Body of pancreas (tissue), 4 donors: ENCODE measurements around the gene OCRL.

ENCODE experiments used
- POLR2A ChIP-seq, 3 donors: fragments of 450-650 bp; IDR thresholded peaks; one replicate each; pipeline ENCODE4 v1.6.1; 2016; ENCODE audit warnings: antibody characterized with exemption in 3 of 3, mild to moderate bottlenecking in 2 of 3
- TF ChIP-seq, protein P1 (sequence below), 7 experiments: fragments of 450-650 bp in 4 of 7; fragments of 200-600 bp in 3 of 7; sonication (generic) in 3 of 7; IDR thresholded peaks; one replicate each; pipeline ENCODE4 v1.5.1; 2016 to 2019; ENCODE audit warnings: antibody characterized with exemption in 7 of 7

DNA sequence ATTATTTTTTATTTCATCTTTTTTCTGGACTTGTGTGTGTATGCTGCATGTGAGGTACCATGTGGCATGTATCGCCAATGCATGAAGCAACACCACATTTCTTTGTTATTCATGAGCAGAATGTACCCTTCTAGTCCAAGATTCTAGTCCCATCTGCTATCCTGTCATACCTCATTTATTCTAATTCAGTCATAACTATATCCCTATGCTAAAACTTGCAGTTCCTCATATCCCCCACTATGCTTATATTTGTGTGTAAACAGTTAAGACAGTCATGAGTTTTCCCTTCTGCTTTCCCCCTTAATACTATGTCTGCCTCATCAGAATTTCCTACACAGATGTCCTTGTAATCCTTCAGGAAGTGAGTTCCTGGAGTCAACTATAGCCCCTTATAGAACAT is 19.7 kb downstream of the OCRL start:
- TF ChIP-seq, protein P1, sequence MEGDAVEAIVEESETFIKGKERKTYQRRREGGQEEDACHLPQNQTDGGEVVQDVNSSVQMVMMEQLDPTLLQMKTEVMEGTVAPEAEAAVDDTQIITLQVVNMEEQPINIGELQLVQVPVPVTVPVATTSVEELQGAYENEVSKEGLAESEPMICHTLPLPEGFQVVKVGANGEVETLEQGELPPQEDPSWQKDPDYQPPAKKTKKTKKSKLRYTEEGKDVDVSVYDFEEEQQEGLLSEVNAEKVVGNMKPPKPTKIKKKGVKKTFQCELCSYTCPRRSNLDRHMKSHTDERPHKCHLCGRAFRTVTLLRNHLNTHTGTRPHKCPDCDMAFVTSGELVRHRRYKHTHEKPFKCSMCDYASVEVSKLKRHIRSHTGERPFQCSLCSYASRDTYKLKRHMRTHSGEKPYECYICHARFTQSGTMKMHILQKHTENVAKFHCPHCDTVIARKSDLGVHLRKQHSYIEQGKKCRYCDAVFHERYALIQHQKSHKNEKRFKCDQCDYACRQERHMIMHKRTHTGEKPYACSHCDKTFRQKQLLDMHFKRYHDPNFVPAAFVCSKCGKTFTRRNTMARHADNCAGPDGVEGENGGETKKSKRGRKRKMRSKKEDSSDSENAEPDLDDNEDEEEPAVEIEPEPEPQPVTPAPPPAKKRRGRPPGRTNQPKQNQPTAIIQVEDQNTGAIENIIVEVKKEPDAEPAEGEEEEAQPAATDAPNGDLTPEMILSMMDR (IDR thresholded peaks at IDR 0.05) = no peak
- no peak for TF ChIP-seq POLR2A (IDR thresholded peaks at IDR 0.05)
